ENCODE data around the gene CSK. TPM values are rescaled to one million over a fixed set of nuclear protein-coding genes. Genes with fewer than 3 reads are reported as not detected.
A peak's percentile ranks its signal among the peaks of the same experiment; 100 is the strongest.

Gene CSK
- total and polyA plus RNA-seq, 2 experiments from 2014 or later = 13.6 to 27.5 TPM

- Mint-ChIP-seq H3K9me3 (no peaks in the 10 kb centered on the region), H3K27me3 (ENCODE audit: insufficient read depth, low read depth, poor library complexity) (peaks cover 35% of the 10 kb centered on the region), H3K36me3 (ENCODE audit: low read depth) (no peaks in the 10 kb centered on the region), H3K4me1 (peaks cover 8% of the 10 kb centered on the region), H3K4me3 (peak overlapping the region; percentile 59), H3K27ac (no peak overlapping the region)
- no peaks in the 10 kb centered on the region for H3K9me2 ChIP-seq (ENCODE audit: insufficient read depth)
- H3K4me1 ChIP-seq (ENCODE audit: insufficient read depth) = peaks cover 7% of the 10 kb centered on the region; the same call in 1 of the 2 replicates
- no peak for TF ChIP-seq POLR2AphosphoS5 (IDR thresholded peaks at IDR 0.05; ENCODE audit: low read depth)
- TF ChIP-seq CTCF (conservative IDR thresholded peaks at IDR 0.05; ENCODE audit: low read depth in 2 of 2) = no peak
- no peak for TF ChIP-seq REST (IDR thresholded peaks at IDR 0.05; ENCODE audit: unreplicated experiment)
- TF ChIP-seq EZH2 (IDR thresholded peaks at IDR 0.05; ENCODE audit: low read depth, unreplicated experiment) = no peak
- no peak for TF ChIP-seq EZH2phosphoT487 (IDR thresholded peaks at IDR 0.05; ENCODE audit: unreplicated experiment)
- no peak for TF ChIP-seq NANOG (IDR thresholded peaks at IDR 0.05; ENCODE audit: borderline replicate concordance)
- peak; percentile 36 for ATAC-seq
- H4K20me1 ChIP-seq (replicated peaks; ENCODE audit: insufficient read depth) = no peaks in the 10 kb centered on the region
- no peaks in the 10 kb centered on the region for H3K36me3 ChIP-seq (ENCODE audit: insufficient read depth)
- H3K4me2 ChIP-seq = peak overlapping the region; percentile 67
- no peak overlapping the region for H2AFZ ChIP-seq
- DNase-seq (ENCODE audit: low spot score) = peak; percentile 66
- peaks cover 35% of the 10 kb centered on the region for H3K27me3 ChIP-seq (ENCODE audit: insufficient read depth)
- no peak overlapping the region for H3K27ac ChIP-seq (ENCODE audit: low read depth)
- no peaks in the 10 kb centered on the region for H3K79me2 ChIP-seq (replicated peaks; ENCODE audit: insufficient read depth)
- peaks cover 5% of the 10 kb centered on the region; the same call in 1 of the 2 replicates for H3F3A ChIP-seq (replicated peaks; ENCODE audit: low read depth)
- peak overlapping the region; percentile 44 for H3K4me3 ChIP-seq
Measured at GRCh38 chr15:74826921-74827320, 45.0 kb downstream of the CSK start.

- Histone ChIP-seq H3K9me2 (ENCODE audit: insufficient read depth) (no peaks in the 10 kb centered on the region), H2AFZ (no peak overlapping the region), H3K27ac (ENCODE audit: low read depth) (no peak overlapping the region), H3K79me2 (replicated peaks; ENCODE audit: insufficient read depth) (no peaks in the 10 kb centered on the region), H3F3A (replicated peaks; ENCODE audit: low read depth) (peaks cover 5% of the 10 kb centered on the region; the same call in 1 of the 2 replicates), H3K36me3 (ENCODE audit: insufficient read depth) (no peaks in the 10 kb centered on the region), H4K20me1 (replicated peaks; ENCODE audit: insufficient read depth) (no peaks in the 10 kb centered on the region), H3K27me3 (ENCODE audit: insufficient read depth) (peaks cover 35% of the 10 kb centered on the region), H3K4me1 (ENCODE audit: insufficient read depth) (peaks cover 7% of the 10 kb centered on the region; the same call in 1 of the 2 replicates), H3K4me3 (no peak overlapping the region), H3K4me2 (no peak overlapping the region)
- H3K9me3 Mint-ChIP-seq = no peaks in the 10 kb centered on the region
- H3K4me1 Mint-ChIP-seq = peaks cover 8% of the 10 kb centered on the region; the same call in 2 of the 3 replicates
- peaks cover 35% of the 10 kb centered on the region for H3K27me3 Mint-ChIP-seq (ENCODE audit: insufficient read depth, low read depth, poor library complexity)
- H3K27ac Mint-ChIP-seq = no peak overlapping the region
- DNase-seq (ENCODE audit: low spot score) = no peak
- ATAC-seq = no peak
- no peak overlapping the region; the same call in 2 of the 3 replicates for H3K4me3 Mint-ChIP-seq
- TF ChIP-seq POLR2AphosphoS5 (IDR thresholded peaks at IDR 0.05; ENCODE audit: low read depth) (no peak), CTCF (conservative IDR thresholded peaks at IDR 0.05; ENCODE audit: low read depth in 2 of 2) (0 out of 4 replicates have a peak, but pooled peaks of 1 of the 2 experiments have one; percentile 11)
- no peaks in the 10 kb centered on the region for H3K36me3 Mint-ChIP-seq (ENCODE audit: low read depth)
Measured at GRCh38 chr15:74827614-74828013, 45.7 kb downstream of the CSK start.

All from GM23338 (cell line).